GM21526 (cell line): Measurements from ENCODE around the gene SLC6A8.
"Not testable (repeated sequence)": the region's sequence is repeated elsewhere in the genome, so short reads cannot be mapped to it uniquely, and the experiment has no call there.

ENCODE experiments used
- ATAC-seq: cut with Tn5 transposase; IDR thresholded peaks from one replicate; pipeline ENCODE4 v1.9.1; 2021; ENCODE audit warnings: moderate library complexity; ENCODE audit not compliant: unreplicated experiment, low FRiP score

Gene SLC6A8

GRCh38 chrX:153742796-153743467 lies 55.2 kb downstream of the SLC6A8 start:
- ATAC-seq, result not testable (repeated sequence)

- ATAC-seq, result not testable (repeated sequence)
Measured at GRCh38 chrX:153743468-153744209, 55.9 kb downstream of the SLC6A8 start.

GRCh38 chrX:153744210-153745066 lies 56.7 kb downstream of the SLC6A8 start:
- no peak for ATAC-seq

- ATAC-seq, result not testable (repeated sequence)
Measured at GRCh38 chrX:153745067-153745433, 57.3 kb downstream of the SLC6A8 start.
